OCI-LY7 (cell line): ENCODE measurements around the gene UNC13A.

Source experiments
- CTCF ChIP-seq: fragments of 200-600 bp; sonication (generic); conservative IDR thresholded peaks from 2 replicates; pipeline ENCODE4 v1.5.1; 2014; ENCODE audit warnings: mild to moderate bottlenecking, antibody characterized with exemption, low read length, moderate library complexity, mixed read lengths
- EZH2phosphoT487 ChIP-seq: fragments of 200-600 bp; sonication (generic); IDR thresholded peaks from 2 replicates; pipeline ENCODE4 v1.6.1; 2018; ENCODE audit warnings: low read depth, borderline replicate concordance, mild to moderate bottlenecking, mixed run types, antibody characterized with exemption, low read length, moderate library complexity, mixed read lengths

GRCh38 chr19:17627921-17628320 is 60.2 kb downstream of the UNC13A start:
- TF ChIP-seq CTCF, result no peak
- TF ChIP-seq EZH2phosphoT487, result no peak
